ENCODE results near the gene FABP1. TPM values are rescaled to one million over a fixed set of nuclear protein-coding genes. Genes with fewer than 3 reads are reported as not detected.

FABP1 gene
- total and polyA plus RNA-seq, 2 of the 8 experiments (the other 6 are each of a cell fraction or from before 2014, with no cell fraction given): 0.09 TPM; not detected in 1

DNA sequence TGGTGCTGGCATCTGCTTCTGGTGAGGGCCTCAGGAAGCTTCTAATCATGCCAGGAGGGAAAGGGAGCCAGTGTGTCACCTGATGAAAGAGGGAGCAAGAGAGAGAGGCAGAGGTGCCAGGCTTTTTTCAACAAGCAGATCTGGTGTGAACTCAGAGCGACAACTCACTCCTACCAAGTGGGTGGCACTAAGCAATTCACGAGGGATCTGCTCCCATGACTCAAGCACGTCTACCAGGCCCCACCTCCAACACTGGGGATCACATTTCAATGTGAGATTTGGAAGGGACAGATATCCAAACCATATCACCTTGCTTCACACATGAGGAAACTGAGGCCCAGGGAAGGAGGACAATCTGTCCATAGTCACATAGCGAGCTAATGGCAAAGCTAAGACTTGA lies 19.1 kb downstream of the FABP1 start:
- Histone ChIP-seq H2BK12ac (ENCODE audit: low read depth, low read length) (no peak overlapping the region), H2BK15ac (ENCODE audit: low read length) (no peak overlapping the region), H3K23ac (ENCODE audit: insufficient read length) (no peak overlapping the region), H3K27ac (ENCODE audit: low read depth, low read length) (no peak overlapping the region), H3K4me3 (ENCODE audit: extremely low read depth in 1 of 4, insufficient read depth in 2 of 4, low read depth in 3 of 4, low read length in 4 of 4) (no peak overlapping the region), H3K36me3 (ENCODE audit: control insufficient read depth in 2 of 4, insufficient read depth in 4 of 4, low read length in 3 of 4) (no peaks in the 10 kb centered on the region; a peak in 1 of 8 replicates), H3K9ac (replicated peaks in 1 of 4; ENCODE audit: extremely low read depth in 1 of 4, low read depth in 3 of 4, low read length in 3 of 4) (no peak overlapping the region), H2BK20ac (ENCODE audit: low read length) (no peak overlapping the region), H2AFZ (ENCODE audit: low read length) (no peak overlapping the region), H3K79me1 (ENCODE audit: low read depth, low read length) (no peaks in the 10 kb centered on the region), H2BK5ac (ENCODE audit: low read depth, low read length) (no peak overlapping the region), H3K14ac (ENCODE audit: insufficient read length) (no peak overlapping the region), H2AK5ac (ENCODE audit: low read depth, low read length) (no peak overlapping the region), H3K23me2 (ENCODE audit: low read depth, low read length) (no peaks in the 10 kb centered on the region), H4K5ac (ENCODE audit: insufficient read length, low read depth, low read length) (no peak overlapping the region), H3K56ac (replicated peaks; ENCODE audit: insufficient read length, low read depth, low read length) (no peak overlapping the region), H3K79me2 (ENCODE audit: control insufficient read depth in 1 of 2, insufficient read depth in 2 of 2, low read length in 2 of 2) (no peaks in the 10 kb centered on the region), H4K20me1 (replicated peaks in 1 of 2; ENCODE audit: control insufficient read depth in 1 of 2, insufficient read depth in 2 of 2, low read length in 2 of 2) (no peaks in the 10 kb centered on the region), H3K4me2 (ENCODE audit: insufficient read depth in 1 of 2, low read depth in 2 of 2, low read length in 2 of 2) (no peak overlapping the region), H3K4me1 (replicated peaks in 1 of 4; ENCODE audit: control insufficient read depth in 3 of 4, insufficient read depth in 4 of 4, low read length in 3 of 4) (no peaks in the 10 kb centered on the region), H3K9me3 (ENCODE audit: insufficient read depth in 2 of 2, low read depth in 1 of 2, low read length in 1 of 2) (peaks cover 9 to 11% of the 10 kb centered on the region in 2 experiments; a peak in 2 of 4 replicates), H4K91ac (replicated peaks; ENCODE audit: insufficient read length, low read length) (no peak overlapping the region), H3K4ac (replicated peaks; ENCODE audit: insufficient read length, low read depth, low read length) (no peak overlapping the region), H4K8ac (ENCODE audit: extremely low read depth, insufficient read depth, low read length) (no peak overlapping the region), H3K27me3 (replicated peaks in 1 of 4; ENCODE audit: control insufficient read depth in 3 of 4, extremely low read depth in 1 of 4, insufficient read depth in 3 of 4, low read length in 3 of 4) (no peaks in the 10 kb centered on the region), H3K18ac (ENCODE audit: extremely low read depth, low read length) (no peak overlapping the region), H2BK120ac (replicated peaks; ENCODE audit: low read depth, low read length) (no peak overlapping the region)
- CTCF ChIA-PET (ENCODE audit: partially characterized antibody): interaction anchor here (0.8 to 3.1 kb wide), 4 partner anchors 10 to 49 kb away, joined by 3 to 20 read pairs (median 4); no protein-coding TSS in a partner anchor
- WGBS, 2 experiments (ENCODE audit: extremely low coverage in 1 of 2, insufficient coverage in 1 of 2, insufficient read length in 1 of 2, insufficient replicate concordance in 2 of 2, low coverage in 1 of 2, low lambda C conversion rate in 2 of 2, missing lambda C conversion rate in 1 of 2): 94% methylated on average over 4 of the region's 4 CpGs; no CpG with 5 or more reads in 1 of the 2 experiments
- FAIRE-seq (no peak), DNase-seq (ENCODE audit: low read depth in 1 of 2, low spot score in 2 of 2) (no peak)
- POLR2A ChIA-PET (ENCODE audit: partially characterized antibody): interaction anchor here (0.5 kb wide), 2 partner anchors 61 to 93 kb away, joined by 3 read pairs; no protein-coding TSS in a partner anchor
- no peak for TF ChIP-seq CHD1 (IDR thresholded peaks at IDR 0.05; ENCODE audit: low read depth, low read length)
- TF ChIP-seq SRF (IDR thresholded peaks at IDR 0.05; ENCODE audit: low read depth, low read length): no peak
- TF ChIP-seq SUZ12 (IDR thresholded peaks at IDR 0.05; ENCODE audit: low read length): no peak
- no peak for TF ChIP-seq RNF2 (IDR thresholded peaks at IDR 0.05; ENCODE audit: borderline replicate concordance, low read depth, low read length, missing control alignments, poor library complexity, severe bottlenecking)
- no peak for TF ChIP-seq HDAC2 (IDR thresholded peaks at IDR 0.05; ENCODE audit: borderline replicate concordance in 1 of 2, low read depth in 2 of 2, low read length in 2 of 2)
- no peak for TF ChIP-seq SAP30 (IDR thresholded peaks at IDR 0.05; ENCODE audit: insufficient read depth, insufficient replicate concordance, low read length)
- no peak for TF ChIP-seq TEAD4 (IDR thresholded peaks at IDR 0.05; ENCODE audit: low read depth, low read length)
- TF ChIP-seq CTCF (IDR thresholded peaks at IDR 0.05; ENCODE audit: control extremely low read depth in 1 of 3, insufficient read depth in 1 of 3, low read depth in 1 of 3, low read length in 3 of 3): no peak
- TF ChIP-seq, protein P1, sequence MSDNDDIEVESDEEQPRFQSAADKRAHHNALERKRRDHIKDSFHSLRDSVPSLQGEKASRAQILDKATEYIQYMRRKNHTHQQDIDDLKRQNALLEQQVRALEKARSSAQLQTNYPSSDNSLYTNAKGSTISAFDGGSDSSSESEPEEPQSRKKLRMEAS (IDR thresholded peaks at IDR 0.05): no peak
- no peak for TF ChIP-seq SP4 (IDR thresholded peaks at IDR 0.05; ENCODE audit: low read length)

Data from H1 (cell line).